Endothelial cell of umbilical vein (primary cell): ENCODE data around the gene USH2A. TPM values are rescaled to one million over a fixed set of nuclear protein-coding genes. Genes with fewer than 3 reads are reported as not detected.

ENCODE experiments used
- BruUV-seq: library from RNA; stranded (reverse); fragments of 400-500 nt; replicated peaks from 2 replicates; lab custom pipeline; 2021; lab: Mats Ljungman, UMichigan
- CTCF ChIA-PET: fragments of 300-600, 350-600 bp; sonication (Branson Sonifier 250); formaldehyde crosslinking; loops from one replicate; lab custom pipeline; 2021; ENCODE audit warnings: antibody characterized with exemption, inconsistent platforms; lab: Charles Lee
- POLR2A ChIA-PET: fragments of 300-600, 350-600 bp; sonication (Branson Sonifier 250); formaldehyde crosslinking; loops from one replicate; lab custom pipeline; 2021; ENCODE audit warnings: antibody characterized with exemption, inconsistent platforms; lab: Charles Lee
- DNase-seq: peaks from one replicate; pipeline ENCODE4 v3.0.0-alpha.2; 2011; ENCODE audit warnings: low read depth, low spot score
- FAIRE-seq: peaks from 2 replicates; lab custom pipeline; 2011; peaks lifted over from hg19 to GRCh38; lab: Jason Lieb, UNC
- H2AFZ ChIP-seq: 2 replicates; pipeline ENCODE4 v1.6.0; 2012; ENCODE audit warnings: low read depth, low read length, control low read depth, inconsistent platforms
- H3K27ac ChIP-seq: 2 replicates; pipeline ENCODE4 v1.5.1; 2011; ENCODE audit warnings: low read depth, mild to moderate bottlenecking, control low read depth, low read length, moderate library complexity; ENCODE audit not compliant: insufficient read depth
- H3K27me3 ChIP-seq, 2 experiments: 2 replicates each; pipeline versions ENCODE4 v1.6.0 to v1.6.1; 2011; ENCODE audit warnings: low read length in 2 of 2, mixed read lengths in 1 of 2; ENCODE audit not compliant: control insufficient read depth in 2 of 2, insufficient read depth in 2 of 2
- H3K36me3 ChIP-seq, 2 experiments: 2 replicates in 1 of 2; 3 replicates in 1 of 2; pipeline ENCODE4 v1.5.1; 2011; ENCODE audit warnings: low read length in 2 of 2, mild to moderate bottlenecking in 1 of 2, moderate library complexity in 1 of 2; ENCODE audit not compliant: control insufficient read depth in 2 of 2, insufficient read depth in 2 of 2; ENCODE audit errors: extremely low read depth in 1 of 2
- H3K4me1 ChIP-seq: 3 replicates; pipeline ENCODE4 v1.5.1; 2011; ENCODE audit warnings: mild to moderate bottlenecking, low read length; ENCODE audit not compliant: control insufficient read depth, insufficient read depth; ENCODE audit errors: extremely low read depth
- H3K4me2 ChIP-seq: 2 replicates; pipeline ENCODE4 v1.6.1; 2011; ENCODE audit warnings: low read length, control low read depth, mixed read lengths; ENCODE audit not compliant: insufficient read depth
- H3K4me3 ChIP-seq, 3 experiments: fragments of 200-600 bp in 1 of 3; sonication (generic), shearing (Covaris generic) in 1 of 3; replicated peaks in 1 of 3; 2 replicates each; pipeline ENCODE4 v1.5.1; 2011 to 2016; ENCODE audit warnings: control low read depth in 3 of 3, low read length in 3 of 3, mild to moderate bottlenecking in 2 of 3, inconsistent platforms in 1 of 3, low read depth in 1 of 3, moderate library complexity in 1 of 3; ENCODE audit not compliant: insufficient read depth in 1 of 3
- H3K79me2 ChIP-seq: 2 replicates; pipeline ENCODE4 v1.6.0; 2012; ENCODE audit warnings: low read length, inconsistent platforms; ENCODE audit not compliant: control insufficient read depth, insufficient read depth
- H3K9ac ChIP-seq: replicated peaks from 2 replicates; pipeline ENCODE3; 2011; ENCODE audit warnings: low read length, control low read depth; ENCODE audit not compliant: insufficient read depth; ENCODE audit errors: extremely low read depth
- H3K9me1 ChIP-seq: replicated peaks from 3 replicates; pipeline ENCODE4 v1.6.0; 2011; ENCODE audit warnings: mild to moderate bottlenecking, low read length; ENCODE audit not compliant: control insufficient read depth, insufficient read depth; ENCODE audit errors: extremely low read depth
- H3K9me3 ChIP-seq: replicated peaks from 2 replicates; pipeline ENCODE4 v1.5.1; 2012; ENCODE audit warnings: low read length, inconsistent platforms; ENCODE audit not compliant: control insufficient read depth, insufficient read depth
- H4K20me1 ChIP-seq: replicated peaks from 2 replicates; pipeline ENCODE3; 2011; ENCODE audit warnings: mild to moderate bottlenecking, low read length; ENCODE audit not compliant: control insufficient read depth, insufficient read depth; ENCODE audit errors: extremely low read depth
- CTCF ChIP-seq, 2 donors: IDR thresholded peaks; 1 replicate in 1 of 2; 2 replicates in 1 of 2; pipeline ENCODE4 v1.5.1; 2011; ENCODE audit warnings: low read length in 2 of 2, mild to moderate bottlenecking in 2 of 2, moderate library complexity in 2 of 2, control low read depth in 1 of 2, inconsistent platforms in 1 of 2, low read depth in 1 of 2; ENCODE audit not compliant: insufficient read depth in 1 of 2; ENCODE audit errors: extremely low read depth in 1 of 2
- EZH2 ChIP-seq: IDR thresholded peaks from 2 replicates; pipeline ENCODE4 v1.6.1; 2012; ENCODE audit warnings: borderline replicate concordance, low read depth, mild to moderate bottlenecking, moderate library complexity, low read length, inconsistent platforms; ENCODE audit not compliant: severe bottlenecking
- FOS ChIP-seq: IDR thresholded peaks from 2 replicates; pipeline ENCODE4 v1.6.1; 2011; ENCODE audit warnings: mild to moderate bottlenecking, low read length, moderate library complexity, borderline replicate concordance; ENCODE audit not compliant: insufficient read depth
- GATA2 ChIP-seq: IDR thresholded peaks from 2 replicates; pipeline ENCODE4 v1.7.0; 2011; ENCODE audit warnings: low read depth, mild to moderate bottlenecking, moderate library complexity, mixed read lengths, low read length; ENCODE audit not compliant: insufficient read length, insufficient read depth
- JUN ChIP-seq: IDR thresholded peaks from 2 replicates; pipeline ENCODE4 v1.6.1; 2011; ENCODE audit warnings: borderline replicate concordance, low read depth; ENCODE audit not compliant: insufficient read length, insufficient read depth
- MAX ChIP-seq: IDR thresholded peaks from 2 replicates; pipeline ENCODE4 v1.6.1; 2011; ENCODE audit not compliant: insufficient read depth, insufficient read length
- MYC ChIP-seq: IDR thresholded peaks from one replicate; pipeline ENCODE4 v1.6.1; 2011; ENCODE audit warnings: mild to moderate bottlenecking, low read depth, low read length
- POLR2A ChIP-seq: IDR thresholded peaks from 2 replicates; pipeline ENCODE4 v1.6.1; 2012; ENCODE audit warnings: low read depth, mild to moderate bottlenecking, control low read depth, low read length
- POLR2AphosphoS5 ChIP-seq: IDR thresholded peaks from 2 replicates; pipeline ENCODE4 v1.6.1; 2012; ENCODE audit warnings: low read depth, mild to moderate bottlenecking, control low read depth, low read length, moderate library complexity; ENCODE audit not compliant: insufficient read depth
- dilution Hi-C: fragments of 300-500 bp; cut with MboI; formaldehyde crosslinking; loops from one replicate; pipeline ENCODE4 v1.15.0; 2019; ENCODE audit warnings: low sequenced_read_pairs; ENCODE audit not compliant: extremely low pct_ligation_motif_present
- intact Hi-C: fragments of 100-400 bp; cut with micrococcal nuclease; formaldehyde crosslinking; loops from one replicate; pipeline ENCODE4 v1.10.0; 2022
- polyA plus RNA-seq, 4 experiments: library from polyadenylated mRNA; depleted of rRNA in 3 of 4; stranded (reverse) in 3 of 4; unstranded in 1 of 4; fragments of >200 nt; gene quantifications; 2 replicates each; pipeline versions ENCODE4 v1.2.1 to v1.2.3, GENCODE V29; 2011 to 2012; ENCODE audit warnings: missing spikeins in 1 of 4
- total RNA-seq: library from RNA; stranded (reverse); gene quantifications from 2 replicates; pipeline ENCODE4 v1.2.3, GENCODE V29; 2021

The USH2A gene
- total and polyA plus RNA-seq, 2 donors (not counting 3 experiments of a cell fraction or from before 2014, with no cell fraction given): not detected

GRCh38 chr1:215987092-215987875 is 436.0 kb downstream of the USH2A start:
- Histone ChIP-seq H3K9me1 (no peaks in the 10 kb centered on the region), H3K27ac (no peak overlapping the region), H3K9ac (no peak overlapping the region), H3K4me2 (no peak overlapping the region), H3K36me3 (no peaks in the 10 kb centered on the region), H3K9me3 (no peaks in the 10 kb centered on the region), H3K79me2 (no peaks in the 10 kb centered on the region), H3K4me3 (no peak overlapping the region), H3K4me1 (no peaks in the 10 kb centered on the region), H3K27me3 (no peaks in the 10 kb centered on the region), H2AFZ (no peak overlapping the region), H4K20me1 (no peaks in the 10 kb centered on the region)
- no TSS peak for BruUV-seq
- intact Hi-C loops (no loop called here), dilution Hi-C loops (no loop called here)
- ChIA-PET CTCF (no interaction called here), POLR2A (no interaction called here)
- FAIRE-seq (no peak), DNase-seq (no peak)
- TF ChIP-seq MYC (no peak), POLR2AphosphoS5 (no peak), MAX (no peak), POLR2A (no peak), EZH2 (no peak), FOS (no peak), GATA2 (no peak), CTCF (IDR thresholded peaks at IDR 0.05; ENCODE audit: extremely low read depth in 1 of 2, insufficient read depth in 1 of 2, low read depth in 1 of 2, low read length in 2 of 2) (no peak), JUN (no peak)
